K562 (cell line): ENCODE measurements around the gene ZNF556. TPM values are rescaled to one million over a fixed set of nuclear protein-coding genes. Genes with fewer than 3 reads are reported as not detected.

Experiments used
- RREB1 ChIP-seq: fragments of 250-450 bp; sonication (Bioruptor Pico); IDR thresholded peaks from 2 replicates; pipeline ENCODE4 v1.4.0; 2020
- ZNF592 ChIP-seq: fragments of 450-650 bp; IDR thresholded peaks from 2 replicates; pipeline ENCODE4 v1.6.1; 2017; ENCODE audit warnings: antibody characterized with exemption, mild to moderate bottlenecking
- polyA plus RNA-seq, 8 experiments: library from polyadenylated mRNA; depleted of rRNA in 4 of 8; stranded (reverse) in 5 of 8; unstranded in 3 of 8; fragments of >200 nt; fragmentation: Nextera tagmentation in 2 of 8; fragmentation: Illumina TruSeq in 1 of 8; extraction: Ambion mirVana in 2 of 8; extraction: Trizol in 1 of 8; gene quantifications; 2 replicates each; pipeline versions ENCODE4 v1.2.1 to v1.2.3, GENCODE V29; 2011 to 2014; ENCODE audit warnings: inconsistent platforms in 1 of 8, missing spikeins in 1 of 8
- total RNA-seq, 7 experiments: library from RNA; depleted of rRNA in 6 of 7; stranded (reverse); fragments of >200 nt in 6 of 7; fragmentation: Illumina TruSeq in 2 of 7; extraction: Trizol in 2 of 7; gene quantifications; 2 replicates each; pipeline versions ENCODE4 v1.2.1 to v1.2.3, GENCODE V29; 2011 to 2021; ENCODE audit warnings: low replicate concordance in 1 of 7

Gene ZNF556
- total and polyA plus RNA-seq, 9 of the 15 experiments (the other 6 are each of a cell fraction or from before 2014, with no cell fraction given) = 0.01 to 0.36 (median 0.10) TPM; not detected in 1

DNA sequence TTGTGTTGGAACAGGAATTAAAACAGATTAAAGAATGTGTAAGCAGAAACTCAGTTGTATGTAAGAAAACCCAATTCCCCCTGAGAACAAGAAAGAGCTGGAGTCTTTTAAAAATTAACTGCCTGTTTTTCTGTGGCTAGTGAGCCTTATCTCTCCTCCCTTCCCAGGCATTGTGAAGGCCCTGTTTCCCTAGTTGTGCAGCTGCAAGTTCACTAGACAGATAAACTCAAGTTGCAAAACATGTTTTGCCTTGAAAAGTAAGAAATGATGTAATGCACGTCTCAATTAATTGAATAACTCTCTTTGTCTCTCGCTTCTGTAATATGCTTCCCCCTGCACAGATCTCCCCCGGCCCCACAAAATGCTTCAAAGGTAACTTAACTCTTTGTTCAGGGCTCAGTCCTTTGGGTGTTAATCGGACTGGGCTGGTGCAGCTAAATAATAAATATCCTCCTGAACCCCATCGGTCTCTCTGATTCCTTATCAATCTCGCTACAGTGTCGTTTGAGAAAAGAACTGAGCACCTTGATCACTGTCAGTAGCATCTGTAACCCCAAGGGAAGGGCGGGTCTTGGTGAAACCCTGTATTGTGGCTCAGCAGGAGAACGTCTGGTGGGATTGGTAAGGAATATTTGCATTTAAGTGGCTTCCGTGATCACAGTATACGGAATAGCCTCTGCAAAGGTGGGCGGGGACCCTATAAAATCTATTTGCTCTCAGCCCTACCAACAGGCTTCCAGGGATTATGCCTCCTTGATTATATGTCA, 1.6 kb upstream of the ZNF556 start (continued):
- TF ChIP-seq ZNF592 (no peak), RREB1 (no peak)
- TF ChIP-seq, all 486 proteins: peak for 44
